DOHH2 (cell line): ENCODE measurements around the gene ANKS1B.

ENCODE experiments used
- CTCF ChIP-seq: fragments of 200-600 bp; sonication (generic); IDR thresholded peaks from one replicate; pipeline ENCODE4 v1.5.1; 2014; ENCODE audit warnings: antibody characterized with exemption, mild to moderate bottlenecking, low read depth, low read length; ENCODE audit not compliant: poor library complexity, severe bottlenecking
- EZH2phosphoT487 ChIP-seq: fragments of 200-600 bp; sonication (generic); IDR thresholded peaks from 2 replicates; pipeline ENCODE4 v1.6.1; 2017; ENCODE audit warnings: borderline replicate concordance, mild to moderate bottlenecking, antibody characterized with exemption, low read length, moderate library complexity, mixed read lengths

GRCh38 chr12:99122496-99122895 lies 862.2 kb downstream of the ANKS1B start:
- no peak for TF ChIP-seq CTCF
- TF ChIP-seq EZH2phosphoT487 = no peak
